Erythroblast (primary cell): Measurements from ENCODE around the gene SPAG9.

Experiments used
- GATA1 ChIP-seq: IDR thresholded peaks from 2 replicates; pipeline ENCODE4 v1.6.1; 2011; ENCODE audit warnings: low read depth, mild to moderate bottlenecking, control low read depth, low read length, moderate library complexity
- POLR2A ChIP-seq: IDR thresholded peaks from 2 replicates; pipeline ENCODE4 v1.6.1; 2011; ENCODE audit warnings: mild to moderate bottlenecking, low read length

GRCh38 chr17:51169340-51169739 is 48.7 kb upstream of the SPAG9 start:
- TF ChIP-seq POLR2A (no peak), GATA1 (no peak)
